OCI-LY1 (cell line): ENCODE measurements around the gene LRRC56.

Experiments used
- H2AFZ ChIP-seq: fragments of 200-600 bp; sonication (generic), shearing (Covaris generic); 2 replicates; pipeline ENCODE4 v1.6.0; 2014; ENCODE audit warnings: antibody characterized with exemption, mild to moderate bottlenecking, low read length
- H3F3A ChIP-seq: fragments of 200-600 bp; sonication (generic), shearing (Covaris generic); 2 replicates; pipeline ENCODE4 v1.6.0; 2014; ENCODE audit warnings: mild to moderate bottlenecking, antibody characterized with exemption, low read length, moderate library complexity; ENCODE audit not compliant: insufficient read depth
- H3K27ac ChIP-seq: fragments of 200-600 bp; sonication (generic); 2 replicates; pipeline ENCODE4 v1.5.1; 2014; ENCODE audit warnings: low read length, mixed run types, mild to moderate bottlenecking, low read depth; ENCODE audit not compliant: poor library complexity, severe bottlenecking
- H3K27me3 ChIP-seq: fragments of 200-600 bp; sonication (generic); 2 replicates; pipeline ENCODE4 v1.6.0; 2014; ENCODE audit warnings: antibody characterized with exemption, mild to moderate bottlenecking, low read length, moderate library complexity; ENCODE audit not compliant: insufficient read depth
- H3K36me3 ChIP-seq: fragments of 200-600 bp; sonication (generic); 2 replicates; pipeline ENCODE4 v1.6.1; 2014; ENCODE audit warnings: mild to moderate bottlenecking, antibody characterized with exemption, low read length, moderate library complexity, mixed read lengths; ENCODE audit not compliant: insufficient read depth
- H3K4me1 ChIP-seq: fragments of 200-600 bp; sonication (generic); 2 replicates; pipeline ENCODE4 v1.5.1; 2014; ENCODE audit warnings: mild to moderate bottlenecking, low read length, moderate library complexity; ENCODE audit not compliant: insufficient read depth, severe bottlenecking
- H3K4me2 ChIP-seq: fragments of 200-600 bp; sonication (generic), shearing (Covaris generic); 2 replicates; pipeline ENCODE4 v1.6.1; 2014; ENCODE audit warnings: low read length
- H3K4me3 ChIP-seq: fragments of 200-600 bp; sonication (generic); 2 replicates; pipeline ENCODE4 v1.5.1; 2014; ENCODE audit warnings: low read length, low read depth, mild to moderate bottlenecking, mixed read lengths; ENCODE audit not compliant: poor library complexity, severe bottlenecking
- H3K79me2 ChIP-seq: fragments of 200-600 bp; shearing (Covaris generic); 2 replicates; pipeline ENCODE4 v1.6.1; 2016; ENCODE audit warnings: mixed run types, low read length, mixed read lengths; ENCODE audit not compliant: insufficient read depth
- H3K9ac ChIP-seq: fragments of 200-600 bp; sonication (generic), shearing (Covaris generic); 2 replicates; pipeline ENCODE4 v1.6.1; 2014; ENCODE audit warnings: mild to moderate bottlenecking, low read length, mixed read lengths
- H3K9me2 ChIP-seq: fragments of 200-600 bp; sonication (generic), shearing (Covaris generic); 2 replicates; pipeline ENCODE4 v1.6.1; 2014; ENCODE audit warnings: low read depth, mild to moderate bottlenecking, low read length, mixed read lengths
- H3K9me3 ChIP-seq: fragments of 200-600 bp; shearing (Covaris generic); 2 replicates; pipeline ENCODE4 v1.6.1; 2014; ENCODE audit warnings: low read length, mixed read lengths
- H4K20me1 ChIP-seq: fragments of 200-600 bp; sonication (generic), shearing (Covaris generic); 2 replicates; pipeline ENCODE4 v1.6.0; 2016; ENCODE audit warnings: mild to moderate bottlenecking, low read length; ENCODE audit not compliant: insufficient read depth
- CTCF ChIP-seq: fragments of 200-600 bp; sonication (generic), shearing (Covaris generic); IDR thresholded peaks from 2 replicates; pipeline ENCODE4 v1.5.1; 2017; ENCODE audit warnings: mild to moderate bottlenecking, antibody characterized with exemption, low read length, moderate library complexity, mixed read lengths
- EZH2 ChIP-seq: fragments of 200-600 bp; sonication (generic), shearing (Covaris generic); IDR thresholded peaks from 2 replicates; pipeline ENCODE4 v1.8.0; 2017; ENCODE audit warnings: borderline replicate concordance, mixed run types, mild to moderate bottlenecking, antibody characterized with exemption, low read length, moderate library complexity, mixed read lengths

Gene LRRC56

DNA sequence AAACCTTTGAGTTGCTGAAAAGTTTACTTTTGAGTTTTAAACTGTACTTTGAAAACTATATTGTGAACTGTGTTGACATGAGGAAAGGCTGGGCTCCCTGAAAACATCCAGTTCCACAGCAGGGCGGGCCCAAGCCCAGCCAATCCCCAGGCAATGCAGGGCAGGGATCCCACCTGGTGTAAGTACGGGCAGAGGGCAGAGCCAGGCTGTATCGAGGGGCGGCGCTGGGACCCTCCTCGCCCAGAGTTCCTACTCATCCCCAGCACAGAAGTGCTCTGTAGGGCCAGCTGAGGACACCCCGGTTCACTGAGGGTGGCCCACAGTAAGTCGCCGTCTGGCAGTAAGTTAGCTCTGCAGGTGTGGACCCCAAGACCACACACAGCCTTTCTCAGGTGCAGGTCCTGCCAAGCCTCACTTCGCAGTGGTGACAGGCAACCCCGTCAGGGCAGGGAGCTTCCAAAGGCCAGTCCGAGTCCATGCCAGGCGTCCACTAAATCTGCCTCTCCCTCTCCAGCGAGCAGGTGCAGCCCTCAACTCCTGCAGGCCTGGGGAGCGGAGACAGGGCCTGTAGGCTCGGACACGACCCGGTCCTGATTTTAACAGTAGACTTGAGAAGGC, 29.8 kb downstream of the LRRC56 start:
- Histone ChIP-seq H3F3A (no peaks in the 10 kb centered on the region), H3K9me2 (no peaks in the 10 kb centered on the region), H3K79me2 (no peaks in the 10 kb centered on the region), H2AFZ (no peak overlapping the region), H3K4me1 (peaks cover 25% of the 10 kb centered on the region), H3K4me3 (peak overlapping the region; percentile 74), H3K9me3 (no peaks in the 10 kb centered on the region), H3K4me2 (peak overlapping the region; percentile 88), H3K9ac (peak overlapping the region; percentile 79; the same call in 1 of the 2 replicates), H3K36me3 (no peaks in the 10 kb centered on the region; the same call in 1 of the 2 replicates), H4K20me1 (no peaks in the 10 kb centered on the region), H3K27me3 (peaks cover 5% of the 10 kb centered on the region; the same call in 1 of the 2 replicates), H3K27ac (no peak overlapping the region)
- no peak for TF ChIP-seq CTCF
- TF ChIP-seq EZH2 = no peak

DNA sequence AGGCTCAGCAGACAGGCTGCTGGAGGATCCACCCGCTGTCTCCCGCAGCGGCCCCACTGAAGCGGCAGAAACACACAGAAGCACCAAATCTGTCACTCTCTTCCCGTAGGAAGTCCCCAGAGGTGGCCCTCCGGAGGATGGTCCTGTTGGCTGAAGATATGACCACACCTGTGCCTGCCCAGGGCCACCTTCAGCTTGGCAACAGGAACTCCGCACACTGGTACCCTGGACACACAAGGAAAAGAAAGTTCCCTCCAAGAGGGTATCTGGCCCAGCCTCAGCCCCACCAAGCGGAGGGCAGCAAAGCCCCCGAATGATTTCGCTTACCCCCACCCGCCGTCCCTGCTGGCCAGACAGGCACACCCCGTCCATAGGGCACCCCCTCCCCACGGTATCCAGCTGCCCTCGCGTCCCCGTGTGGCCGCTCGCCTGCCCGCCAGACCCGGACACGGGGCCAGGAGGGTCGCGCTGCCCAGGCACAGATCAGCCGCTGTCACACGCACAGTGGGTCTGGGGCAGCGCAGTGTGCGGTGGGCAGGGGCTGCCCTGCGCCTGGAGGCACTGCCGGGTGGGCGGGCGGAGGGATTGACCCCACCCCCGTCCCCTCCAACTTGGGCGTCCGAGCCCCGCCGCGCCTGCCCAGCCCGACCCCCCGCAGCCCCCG, 30.4 kb downstream of the LRRC56 start:
- H3K79me2 ChIP-seq = no peaks in the 10 kb centered on the region
- peaks cover 5% of the 10 kb centered on the region; the same call in 1 of the 2 replicates for H3K27me3 ChIP-seq
- H3K4me2 ChIP-seq = peak overlapping the region; percentile 88
- no peak overlapping the region for H3K27ac ChIP-seq
- H3F3A ChIP-seq = no peaks in the 10 kb centered on the region
- TF ChIP-seq EZH2 (no peak), CTCF (no peak)
- H4K20me1 ChIP-seq = no peaks in the 10 kb centered on the region
- peak overlapping the region; percentile 79 for H3K9ac ChIP-seq
- no peak overlapping the region for H2AFZ ChIP-seq
- H3K4me3 ChIP-seq = peak overlapping the region; percentile 74
- H3K9me2 ChIP-seq = no peaks in the 10 kb centered on the region
- H3K36me3 ChIP-seq = no peaks in the 10 kb centered on the region; the same call in 1 of the 2 replicates
- H3K9me3 ChIP-seq = no peaks in the 10 kb centered on the region
- H3K4me1 ChIP-seq = peaks cover 25% of the 10 kb centered on the region

GRCh38 chr11:568306-569157, 31.2 kb downstream of the LRRC56 start:
- Histone ChIP-seq H3K27me3 (peaks cover 5% of the 10 kb centered on the region; the same call in 1 of the 2 replicates), H2AFZ (no peak overlapping the region), H3K4me3 (peak overlapping the region; percentile 85), H3F3A (no peaks in the 10 kb centered on the region), H3K4me2 (peak overlapping the region; percentile 100), H3K9me3 (no peaks in the 10 kb centered on the region), H3K9me2 (no peaks in the 10 kb centered on the region), H3K36me3 (no peaks in the 10 kb centered on the region; the same call in 1 of the 2 replicates), H4K20me1 (no peaks in the 10 kb centered on the region), H3K4me1 (peaks cover 25% of the 10 kb centered on the region), H3K27ac (no peak overlapping the region), H3K9ac (peak overlapping the region; percentile 97), H3K79me2 (no peaks in the 10 kb centered on the region)
- TF ChIP-seq CTCF (no peak), EZH2 (no peak)
